ENCODE results near the gene MED22. TPM values are rescaled to one million over a fixed set of nuclear protein-coding genes. Genes with fewer than 3 reads are reported as not detected.

MED22 gene
- polyA plus RNA-seq, 1 experiment, result 14.1 TPM

GRCh38 chr9:133315997-133316396, 31.9 kb downstream of the MED22 start:
- Histone ChIP-seq H3K27me3 (ENCODE audit: control insufficient read depth, insufficient read depth, low read length) (peaks cover 4% of the 10 kb centered on the region), H3K27ac (ENCODE audit: low read depth, low read length) (no peak overlapping the region), H3K4me3 (ENCODE audit: low read depth, low read length) (no peak overlapping the region), H3K9me3 (ENCODE audit: control insufficient read depth, insufficient read depth, low read length) (no peaks in the 10 kb centered on the region)
- DNase-seq (ENCODE audit: low read depth, low spot score), result no peak
- ChIA-PET POLR2A (no interaction called here), CTCF (no interaction called here)
- TF ChIP-seq CTCF (IDR thresholded peaks at IDR 0.05; ENCODE audit: low read depth, low read length), result no peak

GRCh38 chr9:133309608-133310007, 38.3 kb downstream of the MED22 start:
- Histone ChIP-seq H3K27ac (ENCODE audit: low read depth, low read length) (no peak overlapping the region), H3K4me3 (ENCODE audit: low read depth, low read length) (no peak overlapping the region), H3K9me3 (ENCODE audit: control insufficient read depth, insufficient read depth, low read length) (no peaks in the 10 kb centered on the region; the same call in 1 of the 2 replicates), H3K27me3 (ENCODE audit: control insufficient read depth, insufficient read depth, low read length) (peaks cover 8% of the 10 kb centered on the region)
- CTCF ChIA-PET, result no interaction called here
- DNase-seq (ENCODE audit: low read depth, low spot score), result no peak
- POLR2A ChIA-PET, result no interaction called here
- no peak for TF ChIP-seq CTCF (IDR thresholded peaks at IDR 0.05; ENCODE audit: low read depth, low read length)

- DNase-seq (ENCODE audit: low read depth, low spot score), result no peak
- CTCF ChIA-PET, result no interaction called here
- Histone ChIP-seq H3K4me3 (ENCODE audit: low read depth, low read length) (no peak overlapping the region), H3K9me3 (ENCODE audit: control insufficient read depth, insufficient read depth, low read length) (no peaks in the 10 kb centered on the region; the same call in 1 of the 2 replicates), H3K27ac (ENCODE audit: low read depth, low read length) (no peak overlapping the region), H3K27me3 (ENCODE audit: control insufficient read depth, insufficient read depth, low read length) (peaks cover 10% of the 10 kb centered on the region)
- no peak for TF ChIP-seq CTCF (IDR thresholded peaks at IDR 0.05; ENCODE audit: low read depth, low read length)
- POLR2A ChIA-PET, result no interaction called here
Observed at GRCh38 chr9:133307301-133307700, 40.6 kb downstream of the MED22 start.

- Histone ChIP-seq H3K27ac (ENCODE audit: low read depth, low read length) (no peak overlapping the region), H3K4me3 (ENCODE audit: low read depth, low read length) (no peak overlapping the region), H3K27me3 (ENCODE audit: control insufficient read depth, insufficient read depth, low read length) (peaks cover 10% of the 10 kb centered on the region), H3K9me3 (ENCODE audit: control insufficient read depth, insufficient read depth, low read length) (no peaks in the 10 kb centered on the region; the same call in 1 of the 2 replicates)
- POLR2A ChIA-PET, result no interaction called here
- DNase-seq (ENCODE audit: low read depth, low spot score), result no peak
- CTCF ChIA-PET, result no interaction called here
- TF ChIP-seq CTCF (IDR thresholded peaks at IDR 0.05; ENCODE audit: low read depth, low read length), result no peak
Observed at GRCh38 chr9:133306242-133307204, 41.4 kb downstream of the MED22 start.

- CTCF ChIA-PET, result no interaction called here
- no peak overlapping the region for H3K27ac ChIP-seq (ENCODE audit: low read depth, low read length)
- peaks cover 12% of the 10 kb centered on the region for H3K27me3 ChIP-seq (ENCODE audit: control insufficient read depth, insufficient read depth, low read length)
- no peaks in the 10 kb centered on the region; the same call in 1 of the 2 replicates for H3K9me3 ChIP-seq (ENCODE audit: control insufficient read depth, insufficient read depth, low read length)
- POLR2A ChIA-PET, result no interaction called here
- H3K4me3 ChIP-seq (ENCODE audit: low read depth, low read length), result no peak overlapping the region
- DNase-seq (ENCODE audit: low read depth, low spot score), result no peak
- no peak for TF ChIP-seq CTCF (IDR thresholded peaks at IDR 0.05; ENCODE audit: low read depth, low read length)
Observed at GRCh38 chr9:133305731-133306130, 42.2 kb downstream of the MED22 start.
